KG1 (cell line): ENCODE results near the gene SIRPA.

Source experiments
- DNase-seq: peaks from one replicate; lab custom pipeline; 2025; lab: John Stamatoyannopoulos, UW

The SIRPA gene

DNA sequence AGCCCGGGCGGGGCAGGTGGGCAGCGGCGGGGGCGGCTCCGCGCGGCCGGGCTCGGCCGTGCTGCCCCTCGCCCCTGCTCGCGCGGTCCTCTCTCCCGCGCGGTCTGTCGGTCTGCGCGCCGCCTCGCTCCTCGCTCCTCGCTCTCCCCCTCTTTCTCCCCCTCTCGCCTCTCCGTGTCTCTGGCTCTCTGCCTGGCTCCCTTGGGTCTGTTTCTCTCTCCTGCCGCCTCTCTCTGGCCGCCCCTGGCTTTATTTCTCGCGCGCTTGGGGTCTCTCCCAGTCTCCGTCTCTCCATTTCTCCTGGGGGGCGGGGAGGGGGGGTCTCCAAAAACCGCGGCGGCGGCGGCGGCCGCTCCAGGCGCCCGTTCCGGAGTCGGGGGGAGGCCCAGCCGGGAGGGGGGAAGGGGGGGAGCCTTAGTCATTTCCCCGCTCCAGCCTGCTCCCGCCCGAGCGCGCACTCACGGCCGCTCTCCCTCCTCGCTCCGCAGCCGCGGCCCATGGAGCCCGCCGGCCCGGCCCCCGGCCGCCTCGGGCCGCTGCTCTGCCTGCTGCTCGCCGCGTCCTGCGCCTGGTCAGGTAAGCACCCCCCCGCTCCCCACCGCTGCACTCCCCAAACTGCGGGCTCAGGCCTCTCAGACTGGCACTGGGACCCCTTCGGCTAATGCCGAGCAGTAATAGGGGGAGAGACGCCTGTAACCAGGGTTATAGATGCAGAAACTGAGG lies at the start of gene SIRPA:
SIRPA (plus strand) TSS at position 457 of the 723 bp plus-strand sequence; CDS start at position 498, 41 bp downstream.
- no peak for DNase-seq

DNA sequence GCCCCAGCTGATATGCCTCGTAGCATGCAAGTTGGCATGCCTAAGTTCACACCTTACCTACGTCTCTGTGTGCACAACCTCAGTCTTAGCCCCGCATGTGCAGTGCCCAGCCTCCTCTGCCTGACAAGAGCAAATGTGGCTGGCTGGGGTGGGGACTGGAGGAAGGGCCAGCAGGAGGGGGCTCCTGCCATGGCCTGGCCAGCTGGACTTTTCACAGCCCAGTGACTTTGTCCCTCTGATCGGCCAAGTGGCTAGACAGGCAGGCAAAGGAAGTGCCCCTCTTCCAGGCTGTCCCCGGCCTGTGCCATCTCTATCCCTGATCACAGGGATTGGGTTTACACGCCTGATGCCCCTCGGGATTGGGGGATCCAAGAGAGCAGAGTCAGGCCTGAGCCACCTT lies 49.5 kb upstream of the SIRPA start:
- no peak for DNase-seq

DNA sequence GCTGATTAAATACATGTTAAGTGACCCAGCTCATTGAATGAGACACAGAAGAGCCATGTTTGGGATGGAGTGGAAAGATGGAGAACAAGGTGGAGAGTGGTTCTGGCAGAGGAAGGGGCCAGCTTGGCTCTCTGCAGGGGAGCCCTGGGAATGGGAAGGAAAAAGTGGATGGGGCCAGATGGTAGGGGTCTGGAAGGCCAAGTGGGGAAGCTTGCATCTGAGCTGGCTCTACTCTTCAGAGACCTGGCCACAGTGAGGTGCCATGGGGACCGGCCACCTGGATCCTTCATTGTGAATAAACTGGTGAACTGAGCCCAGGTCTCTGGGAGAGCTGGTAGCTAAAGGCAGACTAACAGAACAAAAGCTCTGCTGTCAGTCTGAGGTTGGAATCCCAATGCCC lies 48.9 kb upstream of the SIRPA start:
- DNase-seq = no peak

DNA sequence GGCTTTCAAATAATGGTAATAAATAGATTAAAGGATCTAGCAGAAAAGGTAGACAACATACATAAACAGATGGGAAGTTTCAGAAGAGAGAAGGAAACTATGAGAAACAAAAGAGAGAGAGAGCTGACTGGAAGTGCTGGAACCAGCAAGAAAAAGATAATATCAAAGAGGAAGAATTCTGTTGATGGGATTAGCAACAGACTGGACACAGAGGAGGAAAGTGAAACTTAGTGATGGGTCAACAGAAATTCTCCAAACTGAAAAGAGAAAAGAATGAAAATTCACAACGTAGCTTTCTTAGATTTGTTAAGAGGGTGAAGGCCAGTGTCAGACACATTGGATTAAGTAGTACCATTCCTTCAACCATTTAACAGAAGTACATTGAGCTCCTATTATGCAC lies 48.3 kb upstream of the SIRPA start:
- DNase-seq = no peak

DNA sequence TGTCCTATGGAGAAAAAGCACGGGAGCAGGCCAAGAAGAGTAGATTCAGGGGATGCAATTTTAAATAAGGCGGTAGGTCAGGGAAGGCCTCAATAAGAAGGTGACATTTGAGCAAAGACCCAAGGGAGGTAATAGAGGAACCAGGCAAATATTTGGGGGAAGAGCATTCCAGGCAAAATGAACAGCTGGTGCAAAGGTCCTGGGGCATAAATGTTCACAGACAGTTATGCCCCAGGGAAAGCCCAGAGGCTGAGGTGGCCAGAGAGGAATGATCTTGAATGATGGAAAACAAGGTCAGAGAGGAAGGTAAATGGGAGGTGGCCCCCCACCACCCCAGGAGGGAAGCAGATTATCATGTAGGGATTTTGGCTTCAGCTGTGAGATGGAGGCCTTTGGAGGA lies 47.4 kb upstream of the SIRPA start:
- DNase-seq = no peak

DNA sequence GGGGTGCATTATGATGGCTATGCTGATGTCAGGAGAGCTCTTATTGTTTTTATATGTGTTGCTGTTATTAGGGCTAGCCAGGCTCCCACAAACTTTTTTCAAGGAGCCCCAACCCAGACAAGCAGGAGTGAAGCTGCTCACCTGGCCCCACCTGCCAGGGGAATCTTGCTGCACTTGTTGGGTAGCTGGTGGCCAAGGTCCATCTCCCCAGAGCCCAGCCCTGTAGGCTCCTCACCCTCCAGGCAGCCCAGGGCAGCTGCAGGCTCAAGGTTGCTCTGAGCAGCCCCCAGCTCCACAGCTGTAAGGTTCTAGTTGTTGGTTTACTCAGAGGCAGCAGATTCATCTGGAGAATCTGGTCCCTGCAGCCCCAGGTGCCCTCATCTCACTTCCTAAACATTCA lies 46.8 kb upstream of the SIRPA start:
- DNase-seq = no peak

DNA sequence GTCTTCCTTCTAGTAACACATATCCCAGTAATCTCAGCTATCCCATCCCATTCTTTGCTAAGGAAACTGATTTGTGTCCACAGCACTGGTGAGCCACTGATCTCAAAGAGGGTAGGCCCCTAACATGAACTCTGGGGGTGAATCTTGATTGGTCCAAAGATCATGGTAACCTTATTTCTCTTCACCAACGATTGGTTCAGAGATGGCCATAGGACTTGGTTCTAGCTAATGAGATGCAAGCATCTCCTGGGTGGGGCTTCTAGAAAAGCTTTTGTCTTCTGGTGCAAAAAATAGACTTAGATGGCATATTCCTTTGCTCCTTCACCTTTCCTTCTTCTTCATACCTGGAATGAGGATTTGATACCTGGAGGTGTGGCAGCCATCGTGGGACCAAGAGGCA lies 43.8 kb upstream of the SIRPA start:
- DNase-seq = no peak

DNA sequence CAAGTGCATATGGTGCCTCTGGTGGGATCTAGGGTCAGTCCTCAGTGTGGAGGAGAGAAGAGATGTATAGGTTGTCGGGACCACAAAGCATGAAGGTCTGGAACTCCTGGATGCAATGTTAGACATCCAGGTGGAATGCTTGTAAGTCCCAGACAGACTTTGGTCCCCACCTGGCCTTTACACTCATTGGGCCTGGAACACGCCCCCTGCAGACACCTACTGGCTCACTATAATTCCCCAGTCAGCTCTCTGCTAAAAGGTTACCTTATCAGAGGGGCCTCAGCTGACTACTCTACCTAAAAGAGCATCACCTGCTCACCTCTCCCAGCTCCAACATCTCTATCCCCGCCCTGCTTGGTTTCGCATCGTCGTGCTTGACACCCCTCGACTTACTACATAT lies 41.7 kb upstream of the SIRPA start:
- no peak for DNase-seq

DNA sequence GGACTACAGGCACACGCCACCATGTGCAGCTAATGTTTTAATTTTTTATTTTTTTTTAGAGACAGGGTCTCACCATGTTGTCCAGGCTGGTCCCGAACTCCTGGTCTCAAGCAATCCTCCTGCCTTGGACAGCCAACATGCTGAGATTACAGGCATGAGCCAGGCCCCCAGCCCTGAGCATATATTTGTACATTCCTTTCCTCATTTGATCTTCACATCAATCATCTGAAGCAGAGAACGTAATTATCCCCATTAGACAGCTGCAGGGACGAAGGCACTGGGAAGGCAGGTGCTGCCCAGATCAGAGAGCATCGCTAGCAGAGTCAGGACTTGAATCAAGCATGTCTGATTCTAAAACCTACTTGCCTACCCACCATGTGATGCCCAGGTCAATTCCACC lies 41.0 kb upstream of the SIRPA start:
- DNase-seq = no peak

DNA sequence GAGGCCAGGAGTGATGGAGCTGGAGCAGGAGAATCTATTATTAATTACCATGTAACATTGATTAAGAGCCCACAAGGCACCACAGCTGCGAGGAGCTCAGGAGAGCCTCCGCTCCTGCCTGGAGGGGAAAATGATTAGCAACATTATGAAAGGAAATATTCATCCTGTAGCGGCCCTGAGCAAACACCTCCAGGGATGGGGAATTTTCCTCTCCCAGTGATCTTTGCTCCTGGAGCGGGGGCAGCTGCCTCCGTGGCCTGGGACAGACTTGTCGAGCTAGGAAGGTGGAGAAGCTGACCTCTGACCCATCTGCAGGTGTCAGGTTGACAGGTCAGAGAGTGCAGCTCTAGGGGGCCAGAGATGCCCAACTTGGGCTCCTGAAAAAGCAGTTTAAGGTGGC lies 40.1 kb upstream of the SIRPA start:
- DNase-seq = no peak

DNA sequence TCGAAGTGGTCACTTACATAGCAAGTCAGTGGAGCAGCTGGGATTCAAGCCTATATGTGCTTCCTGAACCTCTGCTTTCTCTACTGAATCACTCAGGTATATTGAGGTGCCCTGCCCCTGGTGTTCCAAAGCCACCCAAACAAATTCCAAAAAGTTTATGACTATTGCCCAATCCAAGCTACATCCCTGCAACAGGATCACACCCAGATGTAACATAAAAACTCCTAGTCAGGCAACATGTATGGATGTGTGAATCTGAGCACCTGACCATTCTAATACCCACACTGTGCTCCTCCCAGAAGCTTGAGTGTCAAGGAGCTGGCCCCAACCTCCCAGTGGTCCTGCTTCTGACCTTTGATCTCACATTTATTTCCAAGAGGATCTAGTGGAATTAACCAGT lies 39.5 kb upstream of the SIRPA start:
- DNase-seq = no peak

DNA sequence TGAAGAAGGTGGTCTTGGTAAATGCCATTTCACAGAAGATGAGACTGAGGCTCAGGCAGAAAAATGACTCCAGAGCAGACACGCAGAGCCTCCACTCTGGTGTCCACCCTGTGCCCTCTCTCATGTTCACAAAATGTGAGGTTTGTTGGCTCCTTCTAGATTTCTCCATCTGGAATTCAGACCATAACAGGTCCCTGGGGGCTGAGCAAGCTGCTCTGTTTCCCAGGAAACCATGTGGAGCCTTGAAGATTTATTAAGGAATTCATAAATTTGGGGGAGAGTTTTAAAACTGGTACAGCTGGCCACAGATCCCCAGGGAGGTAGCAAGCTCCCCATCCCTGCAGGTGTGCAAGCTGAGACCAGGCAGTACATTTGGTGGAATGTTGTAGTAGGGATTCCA lies 38.8 kb upstream of the SIRPA start:
- no peak for DNase-seq

DNA sequence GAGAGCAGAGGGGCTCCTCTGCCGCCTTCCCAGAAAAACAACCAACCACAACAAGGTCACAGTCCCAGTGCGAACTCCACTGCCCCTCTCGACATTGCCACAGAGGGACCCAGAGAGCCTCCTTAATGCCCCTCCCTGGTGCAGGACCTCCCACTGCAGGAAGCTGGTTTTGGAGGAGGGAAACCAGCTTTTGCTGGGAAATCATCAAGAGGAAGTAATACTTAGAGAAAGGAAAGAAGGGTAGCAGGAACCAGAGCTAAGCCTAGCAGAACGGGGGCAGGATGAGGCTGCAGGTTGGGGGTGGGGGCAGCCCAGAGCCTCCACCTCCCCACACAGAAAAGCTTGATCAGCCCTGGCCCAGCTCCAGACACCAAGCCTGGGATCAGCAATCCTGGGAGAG lies 37.7 kb upstream of the SIRPA start:
- no peak for DNase-seq

DNA sequence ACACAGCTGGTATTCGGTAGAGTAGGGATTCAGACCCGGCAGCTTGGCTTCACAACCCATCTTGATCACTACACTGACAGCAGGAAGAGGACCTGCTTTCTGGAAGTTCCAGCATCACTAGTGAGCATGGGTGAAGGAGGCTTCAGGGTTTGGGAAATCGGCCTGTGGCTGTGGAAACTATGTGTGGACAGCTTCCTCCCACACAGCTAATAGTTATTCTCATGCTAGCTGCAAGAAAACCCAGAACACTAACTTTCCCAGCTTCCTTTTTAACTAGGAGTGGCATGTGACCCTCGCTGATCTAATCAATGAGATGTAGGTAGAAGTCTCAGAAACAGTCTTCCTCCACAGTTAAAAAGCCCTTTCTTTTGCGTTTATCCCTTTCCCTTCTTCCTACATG lies 36.3 kb upstream of the SIRPA start:
- DNase-seq = no peak

DNA sequence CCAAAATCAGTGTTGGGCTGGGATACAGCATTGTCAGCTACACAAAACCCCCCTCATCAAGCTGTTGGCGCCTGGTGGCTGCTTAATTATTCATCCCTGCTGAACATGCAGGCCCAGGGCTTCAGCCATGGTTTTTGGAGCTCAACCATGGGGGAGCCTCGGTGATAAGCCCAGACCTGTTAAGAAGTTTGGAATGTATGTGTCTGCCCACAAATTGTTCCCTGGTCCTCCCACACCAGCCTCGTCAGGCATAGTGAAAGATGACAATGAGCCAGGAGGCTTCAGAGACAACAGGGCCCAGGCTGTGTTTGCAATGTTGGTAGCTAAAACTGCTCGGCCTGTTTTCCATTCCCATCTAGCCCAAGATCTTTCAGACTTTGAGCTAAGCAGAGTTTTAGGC lies 34.8 kb upstream of the SIRPA start:
- DNase-seq = no peak

DNA sequence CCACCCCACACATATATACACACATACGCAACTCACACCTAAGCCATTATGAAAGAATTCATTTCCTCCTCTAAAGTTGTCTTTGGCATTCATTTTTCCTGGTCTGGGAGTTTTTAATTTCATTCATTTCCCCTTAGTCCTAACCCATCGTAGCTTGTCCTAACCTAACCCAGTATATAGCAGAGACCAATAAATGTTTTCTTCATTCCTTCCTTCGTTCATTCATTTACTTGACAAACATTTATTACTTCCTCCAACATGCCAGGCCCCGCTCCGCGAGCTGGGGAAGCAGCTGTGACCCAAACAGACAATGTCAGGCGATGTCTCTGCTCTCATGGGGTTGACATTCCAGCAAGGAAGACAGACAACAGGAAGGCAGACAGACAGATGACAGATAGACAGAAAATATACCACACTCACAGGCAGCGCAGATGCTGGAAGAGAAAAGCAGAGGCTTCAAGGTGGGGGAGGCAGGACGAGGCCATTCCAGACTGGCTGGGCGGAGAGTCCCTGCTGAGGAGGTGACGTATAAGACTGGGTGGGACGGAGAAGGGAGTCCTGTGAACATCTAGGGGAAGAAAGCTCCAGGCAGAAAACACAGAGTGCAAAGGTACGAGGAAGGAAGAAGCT lies 33.7 kb upstream of the SIRPA start:
- DNase-seq = no peak

DNA sequence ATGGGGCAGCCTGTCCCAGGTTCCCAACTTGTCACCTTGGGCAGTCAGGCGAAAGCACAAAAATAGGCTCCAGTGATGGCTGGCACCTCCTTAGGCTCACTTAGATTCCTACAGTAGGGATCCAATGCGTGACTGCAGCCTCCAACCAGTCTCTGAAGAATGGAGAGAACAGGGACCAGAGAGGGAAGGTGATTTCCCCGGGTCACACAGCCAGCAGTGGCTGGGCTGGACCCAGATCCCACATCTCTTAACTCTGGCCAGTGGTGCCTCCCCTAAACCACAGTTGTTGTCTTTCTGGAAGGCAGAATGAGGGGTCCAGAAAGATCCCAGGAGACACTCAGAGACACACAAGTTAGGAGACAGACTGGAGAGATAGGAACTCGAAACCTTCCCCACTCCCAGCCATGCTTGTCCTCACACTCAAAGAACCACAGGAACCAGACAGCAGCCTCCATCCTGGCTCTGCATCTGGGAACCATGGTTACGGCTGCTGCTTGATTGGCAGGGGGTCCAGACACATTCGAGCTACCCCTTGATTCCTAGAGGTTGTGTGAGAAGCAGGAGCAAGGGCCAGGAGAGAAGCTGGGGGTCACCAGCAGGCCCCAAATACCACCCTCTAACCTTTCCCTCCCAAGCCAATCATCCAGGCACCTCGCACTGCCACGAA lies 33.1 kb upstream of the SIRPA start:
- no peak for DNase-seq

DNA sequence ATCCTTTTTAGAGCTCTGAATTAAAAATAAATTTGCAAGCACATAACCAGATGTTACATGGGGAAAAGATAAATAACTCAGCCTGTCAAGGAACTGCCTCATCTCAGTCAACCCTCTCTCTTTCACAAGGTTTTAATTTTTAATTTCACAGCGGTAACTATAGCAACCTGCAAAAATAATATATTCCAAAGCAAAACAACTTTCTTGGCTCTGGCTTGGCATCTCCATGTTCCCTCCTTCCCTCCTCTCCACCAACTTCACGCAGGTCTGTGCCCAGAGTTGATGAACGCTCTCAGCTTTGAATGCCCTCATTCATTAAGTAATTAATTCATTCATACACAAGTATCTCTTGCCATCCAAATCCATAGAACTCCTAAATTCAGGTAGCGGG lies 32.5 kb upstream of the SIRPA start:
- no peak for DNase-seq

DNA sequence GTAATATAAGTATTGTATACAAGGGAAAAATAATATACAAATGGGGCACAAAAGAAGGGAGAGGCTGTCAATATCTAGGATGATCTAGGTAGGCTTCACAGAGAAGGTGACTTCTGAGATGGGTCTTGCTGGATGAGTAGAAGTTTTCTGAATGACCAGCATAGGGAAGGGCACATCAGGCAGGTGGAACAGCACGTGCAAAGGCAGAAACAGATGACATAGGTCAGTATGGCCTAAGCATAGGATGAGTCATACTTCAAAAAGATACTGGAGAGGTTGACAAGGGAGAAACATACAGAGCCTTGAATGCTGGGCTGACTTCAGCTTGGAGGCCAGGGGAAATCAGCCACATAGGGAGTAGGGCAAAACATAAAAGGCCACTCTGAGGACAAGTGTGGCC lies 31.9 kb upstream of the SIRPA start:
- DNase-seq = no peak

DNA sequence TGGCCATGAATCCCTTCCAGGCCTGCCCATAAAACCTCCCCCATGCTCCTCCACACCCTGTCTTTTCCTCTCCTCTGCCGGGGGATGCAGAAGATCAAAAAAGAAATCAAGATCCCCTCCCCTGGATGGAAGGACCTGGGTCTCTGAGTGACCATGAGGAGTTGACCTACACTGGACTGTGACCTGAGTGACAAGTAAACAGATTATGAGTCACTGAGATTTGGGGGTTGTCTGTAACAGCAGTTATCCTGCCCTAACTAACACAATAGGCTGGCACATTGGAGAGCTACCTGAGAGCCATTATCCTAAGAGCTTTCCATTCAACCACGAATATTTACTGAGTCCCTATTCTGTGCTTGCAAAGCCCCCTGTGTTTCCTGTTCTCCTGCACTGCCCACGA lies 28.4 kb upstream of the SIRPA start:
- DNase-seq = no peak

DNA sequence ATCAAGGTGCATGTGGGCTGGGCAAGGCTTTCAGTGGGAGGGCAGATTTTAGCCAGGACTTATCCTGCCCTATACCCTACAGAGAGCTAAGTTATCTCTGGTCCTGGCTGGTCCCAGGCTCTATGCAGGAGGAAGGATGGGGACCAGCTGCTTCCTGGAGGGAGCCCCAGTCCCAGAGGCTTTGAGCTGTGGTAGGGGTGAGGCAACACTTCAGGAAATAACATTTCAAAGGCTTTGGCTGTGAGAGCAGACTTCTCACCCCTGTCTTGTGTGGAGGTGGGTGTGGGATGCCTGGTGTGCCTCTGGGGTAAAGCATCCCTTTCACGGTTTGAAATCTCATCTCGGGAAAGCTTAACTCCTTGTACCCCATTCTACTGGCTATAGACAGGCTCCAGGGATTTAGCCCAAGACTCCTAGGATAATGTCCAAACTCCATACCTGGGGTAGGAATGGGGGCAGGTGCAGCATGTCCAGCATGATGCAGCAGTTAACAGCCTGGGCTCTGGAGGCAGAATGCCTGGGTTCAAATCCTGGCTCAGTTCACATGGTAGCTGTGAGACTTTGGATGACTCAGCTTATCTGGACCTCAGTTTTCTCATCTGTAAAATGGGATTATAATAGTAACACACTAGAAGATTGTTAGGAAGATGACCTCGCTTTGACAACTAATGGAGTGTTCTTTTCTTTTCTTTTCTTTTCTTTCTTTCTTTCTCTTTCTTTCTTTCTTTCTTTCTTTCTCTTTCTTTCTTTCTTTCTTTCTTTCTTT lies 27.5 kb upstream of the SIRPA start:
- DNase-seq = no peak

DNA sequence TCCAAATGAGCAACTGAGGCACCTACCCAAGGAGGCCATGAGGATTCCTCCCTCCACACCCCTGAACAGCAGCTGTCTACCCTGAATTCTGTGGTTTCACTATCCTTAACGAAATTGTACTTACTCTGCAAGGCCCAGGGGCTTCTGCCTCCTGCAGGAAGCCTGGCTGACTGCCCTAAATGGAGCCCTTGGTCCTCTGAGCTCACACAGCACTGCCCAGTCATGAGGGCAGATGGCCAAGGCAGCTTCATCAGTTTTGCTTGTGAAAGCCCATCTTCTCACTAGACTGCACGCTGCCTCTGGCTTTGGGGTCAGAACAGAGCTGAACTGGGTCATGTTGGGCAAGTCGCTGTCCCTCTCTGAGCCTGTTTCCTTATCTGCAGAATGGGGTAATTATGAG lies 26.4 kb upstream of the SIRPA start:
- no peak for DNase-seq

DNA sequence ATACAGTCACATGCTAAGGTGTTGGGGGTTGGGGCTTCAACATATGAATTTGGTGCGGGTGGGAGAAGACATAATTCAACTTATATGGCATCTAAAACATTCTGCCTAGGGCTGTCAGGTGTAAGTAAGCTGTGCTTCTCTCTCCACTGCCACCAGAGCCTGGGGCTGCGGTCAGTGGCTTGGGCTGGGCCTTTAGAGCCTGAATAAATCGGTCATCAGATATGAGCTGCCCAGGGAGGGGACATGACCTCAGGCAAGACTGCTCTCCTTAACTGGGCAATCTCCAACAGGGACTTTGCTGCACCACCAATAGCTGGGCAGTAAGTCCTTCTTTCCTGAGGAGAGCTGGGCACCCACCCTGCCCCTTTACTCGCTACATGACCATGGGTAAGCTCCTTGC lies 24.9 kb upstream of the SIRPA start:
- no peak for DNase-seq
